ENCODE results near the gene ANKRD34A. TPM values are rescaled to one million over a fixed set of nuclear protein-coding genes. Genes with fewer than 3 reads are reported as not detected.

Gene ANKRD34A
- total and polyA plus RNA-seq, 2 of the 8 experiments (the other 6 are each of a cell fraction or from before 2014, with no cell fraction given): 0.15 to 0.20 TPM

GRCh38 chr1:145912128-145912641 lies 52.2 kb downstream of the ANKRD34A start (continued):
- no peak for TF ChIP-seq ASH2L (IDR thresholded peaks at IDR 0.05; ENCODE audit: low read length)

Other genes starting within 250 kb of the ANKRD34A start
- gene CD160, start 245.1 kb downstream of the ANKRD34A start, total RNA-seq (2021; fragmentation: NEBNext Ultra II Directional; extraction: Animal tissue kit (Norgen Biotek cat#: 25700)): not detected in 2 replicates
- not detected in 2 replicates for gene CD160, start 245.1 kb downstream of the ANKRD34A start, polyA plus RNA-seq (2011; rRNA removed)
- gene RNF115, start 140.5 kb downstream of the ANKRD34A start, total RNA-seq (2021; fragmentation: NEBNext Ultra II Directional; extraction: Animal tissue kit (Norgen Biotek cat#: 25700)): 10.2 and 10.8 TPM in 2 replicates
- gene RNF115, start 140.5 kb downstream of the ANKRD34A start, polyA plus RNA-seq (2011; rRNA removed): 3.0 and 4.7 TPM in 2 replicates
- gene POLR3C, start 140.4 kb downstream of the ANKRD34A start, total RNA-seq (2021; fragmentation: NEBNext Ultra II Directional; extraction: Animal tissue kit (Norgen Biotek cat#: 25700)): 26.2 and 26.8 TPM in 2 replicates
- 23.7 and 26.8 TPM in 2 replicates for gene POLR3C, start 140.4 kb downstream of the ANKRD34A start, polyA plus RNA-seq (2011; rRNA removed)
- gene NUDT17, start 118.9 kb downstream of the ANKRD34A start, total RNA-seq (2021; fragmentation: NEBNext Ultra II Directional; extraction: Animal tissue kit (Norgen Biotek cat#: 25700)): 2.7 and 2.8 TPM in 2 replicates
- gene NUDT17, start 118.9 kb downstream of the ANKRD34A start, polyA plus RNA-seq (2011; rRNA removed): 4.1 and 5.1 TPM in 2 replicates
- 36.7 and 40.7 TPM in 2 replicates for gene PIAS3, start 105.5 kb downstream of the ANKRD34A start, total RNA-seq (2021; fragmentation: NEBNext Ultra II Directional; extraction: Animal tissue kit (Norgen Biotek cat#: 25700))
- 49.9 and 73.8 TPM in 2 replicates for gene PIAS3, start 105.5 kb downstream of the ANKRD34A start, polyA plus RNA-seq (2011; rRNA removed)
- gene ANKRD35, start 78.7 kb downstream of the ANKRD34A start, total RNA-seq (2021; fragmentation: NEBNext Ultra II Directional; extraction: Animal tissue kit (Norgen Biotek cat#: 25700)): 2.2 and 3.0 TPM in 2 replicates
- gene ANKRD35, start 78.7 kb downstream of the ANKRD34A start, polyA plus RNA-seq (2011; rRNA removed): 1.4 and 1.6 TPM in 2 replicates
- gene ITGA10, start 54.5 kb downstream of the ANKRD34A start, total RNA-seq (2021; fragmentation: NEBNext Ultra II Directional; extraction: Animal tissue kit (Norgen Biotek cat#: 25700)): 0.45 and 0.48 TPM in 2 replicates
- 0.09 and 0.11 TPM in 2 replicates for gene ITGA10, start 54.5 kb downstream of the ANKRD34A start, polyA plus RNA-seq (2011; rRNA removed)
- gene PEX11B, start 45.9 kb downstream of the ANKRD34A start, total RNA-seq (2021; fragmentation: NEBNext Ultra II Directional; extraction: Animal tissue kit (Norgen Biotek cat#: 25700)): 8.1 and 9.1 TPM in 2 replicates
- gene PEX11B, start 45.9 kb downstream of the ANKRD34A start, polyA plus RNA-seq (2011; rRNA removed): 11.0 and 15.1 TPM in 2 replicates
- 216 and 222 TPM in 2 replicates for gene RBM8A, start 37.1 kb downstream of the ANKRD34A start, total RNA-seq (2021; fragmentation: NEBNext Ultra II Directional; extraction: Animal tissue kit (Norgen Biotek cat#: 25700))
- 119 and 125 TPM in 2 replicates for gene RBM8A, start 37.1 kb downstream of the ANKRD34A start, polyA plus RNA-seq (2011; rRNA removed)
- 2.9 and 3.0 TPM in 2 replicates for gene LIX1L, start 6.6 kb downstream of the ANKRD34A start, total RNA-seq (2021; fragmentation: NEBNext Ultra II Directional; extraction: Animal tissue kit (Norgen Biotek cat#: 25700))
- 3.7 and 3.8 TPM in 2 replicates for gene LIX1L, start 6.6 kb downstream of the ANKRD34A start, polyA plus RNA-seq (2011; rRNA removed)
- gene POLR3GL, start 115 bp upstream of the ANKRD34A start, total RNA-seq (2021; fragmentation: NEBNext Ultra II Directional; extraction: Animal tissue kit (Norgen Biotek cat#: 25700)): 2.3 and 3.1 TPM in 2 replicates
- gene POLR3GL, start 115 bp upstream of the ANKRD34A start, polyA plus RNA-seq (2011; rRNA removed): 3.5 and 3.9 TPM in 2 replicates
- 10.3 and 12.3 TPM in 2 replicates for gene TXNIP, start 32.0 kb upstream of the ANKRD34A start, total RNA-seq (2021; fragmentation: NEBNext Ultra II Directional; extraction: Animal tissue kit (Norgen Biotek cat#: 25700))
- gene TXNIP, start 32.0 kb upstream of the ANKRD34A start, polyA plus RNA-seq (2011; rRNA removed): 33.4 and 56.8 TPM in 2 replicates
- gene HJV, start 57.2 kb upstream of the ANKRD34A start, total RNA-seq (2021; fragmentation: NEBNext Ultra II Directional; extraction: Animal tissue kit (Norgen Biotek cat#: 25700)): 0.32 and 0.46 TPM in 2 replicates
- 0.42 and 0.70 TPM in 2 replicates for gene HJV, start 57.2 kb upstream of the ANKRD34A start, polyA plus RNA-seq (2011; rRNA removed)
- gene NBPF10, start 180.2 kb upstream of the ANKRD34A start, total RNA-seq (2021; fragmentation: NEBNext Ultra II Directional; extraction: Animal tissue kit (Norgen Biotek cat#: 25700)): 0.36 and 0.39 TPM in 2 replicates
- gene NBPF10, start 180.2 kb upstream of the ANKRD34A start, polyA plus RNA-seq (2011; rRNA removed): 0.09 and 0.20 TPM in 2 replicates

Measured in H1 (cell line).